Measurements from ENCODE around the gene GBA3.

GRCh38 chr4:22736912-22737311 lies 44.2 kb downstream of the GBA3 start:
- no peak for TF ChIP-seq CTCF (IDR thresholded peaks at IDR 0.05; ENCODE audit: low read depth, low read length)
- TF ChIP-seq EZH2phosphoT487 (IDR thresholded peaks at IDR 0.05; ENCODE audit: low read depth): no peak
